Activated T-cell treated with anti-CD3 and anti-CD28 coated beads, Interleukin-2, amount 50 U/mL, for 72 hours (primary cell): ENCODE results near the gene UGT8. TPM values are rescaled to one million over a fixed set of nuclear protein-coding genes. Genes with fewer than 3 reads are reported as not detected.
"Not testable (repeated sequence)": the region's sequence is repeated elsewhere in the genome, so short reads cannot be mapped to it uniquely, and the experiment has no call there.

ENCODE experiments used
- ATAC-seq, 2 donors: fragments of 150-1000 bp; cut with Tn5 transposase; replicated peaks in 1 of 2; 2 replicates each; pipeline ENCODE4 v1.10.0; 2021; ENCODE audit warnings: moderate library complexity in 2 of 2, mild to moderate bottlenecking in 1 of 2
- DNase-seq, 2 donors: peaks; one replicate each; pipeline ENCODE4 v3.0.0; 2021 to 2022; ENCODE audit warnings: mixed read lengths in 1 of 2
- H3K27ac Mint-ChIP-seq: one replicate; pipeline ENCODE4 v1.8.0; 2022; ENCODE audit warnings: mild to moderate bottlenecking, moderate library complexity, mixed read lengths
- H3K27me3 Mint-ChIP-seq: one replicate; pipeline ENCODE4 v1.8.0; 2022; ENCODE audit warnings: low read depth, mixed read lengths
- H3K36me3 Mint-ChIP-seq, 2 donors: one replicate each; pipeline ENCODE4 v1.8.0; 2022; ENCODE audit warnings: mixed read lengths in 2 of 2, mild to moderate bottlenecking in 1 of 2; ENCODE audit not compliant: insufficient read depth in 2 of 2
- H3K4me1 Mint-ChIP-seq: one replicate; pipeline ENCODE4 v1.8.0; 2022; ENCODE audit warnings: low read depth, mixed read lengths
- H3K4me3 Mint-ChIP-seq, 2 donors: one replicate each; pipeline ENCODE4 v1.8.0; 2022; ENCODE audit warnings: mild to moderate bottlenecking in 2 of 2, mixed read lengths in 2 of 2, moderate library complexity in 2 of 2
- H3K9me3 Mint-ChIP-seq, 2 donors: one replicate each; pipeline ENCODE4 v1.8.0; 2022; ENCODE audit warnings: mixed read lengths in 2 of 2
- total RNA-seq, 2 donors: library from RNA; stranded (reverse); gene quantifications; one replicate each; pipeline ENCODE4 v1.2.3, GENCODE V29; 2022

The UGT8 gene
- total RNA-seq, 2 donors from 2014 or later, result 0.22 to 0.74 TPM

DNA sequence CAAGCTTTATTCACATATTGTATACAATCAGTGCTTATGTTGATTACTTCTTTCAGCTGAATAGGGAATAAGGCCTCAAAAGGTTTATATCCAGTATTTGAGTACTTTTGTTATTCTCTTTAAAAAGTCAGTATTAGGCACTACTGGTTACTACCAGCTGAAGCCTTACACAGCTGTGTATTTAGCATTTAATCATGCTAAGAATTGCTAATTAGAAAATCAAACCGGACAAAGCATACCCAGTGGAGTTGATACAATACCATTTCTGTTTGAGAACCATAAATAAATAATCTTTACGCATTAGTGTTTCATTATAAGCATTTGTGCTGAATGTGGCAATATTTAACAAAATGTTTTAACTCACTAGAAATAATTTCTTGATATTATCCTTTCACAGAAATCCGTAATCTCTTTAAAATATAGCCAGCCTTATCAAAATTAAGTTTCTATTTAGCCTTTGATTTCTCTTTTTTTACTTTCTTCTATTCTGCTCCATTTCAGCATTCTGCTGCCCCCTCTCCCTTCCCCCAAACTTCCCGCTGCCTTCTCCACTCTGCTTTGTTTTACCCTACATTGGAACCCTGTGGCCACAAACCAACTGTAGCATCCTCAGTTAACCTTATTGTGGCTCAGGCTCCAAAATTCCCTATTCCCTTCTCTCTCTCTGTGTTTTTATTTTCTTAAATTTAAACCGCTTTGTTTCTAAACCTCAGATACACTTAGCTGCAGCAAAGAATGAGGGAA, 37.8 kb downstream of the UGT8 start:
- Mint-ChIP-seq H3K4me1 (no peaks in the 10 kb centered on the region), H3K9me3 (no peaks in the 10 kb centered on the region), H3K27ac (no peak overlapping the region), H3K27me3 (no peaks in the 10 kb centered on the region), H3K4me3 (no peak overlapping the region), H3K36me3 (peaks cover 0 to 2% of the 10 kb centered on the region in 2 donors)
- ATAC-seq (no peak), DNase-seq (no peak)

DNA sequence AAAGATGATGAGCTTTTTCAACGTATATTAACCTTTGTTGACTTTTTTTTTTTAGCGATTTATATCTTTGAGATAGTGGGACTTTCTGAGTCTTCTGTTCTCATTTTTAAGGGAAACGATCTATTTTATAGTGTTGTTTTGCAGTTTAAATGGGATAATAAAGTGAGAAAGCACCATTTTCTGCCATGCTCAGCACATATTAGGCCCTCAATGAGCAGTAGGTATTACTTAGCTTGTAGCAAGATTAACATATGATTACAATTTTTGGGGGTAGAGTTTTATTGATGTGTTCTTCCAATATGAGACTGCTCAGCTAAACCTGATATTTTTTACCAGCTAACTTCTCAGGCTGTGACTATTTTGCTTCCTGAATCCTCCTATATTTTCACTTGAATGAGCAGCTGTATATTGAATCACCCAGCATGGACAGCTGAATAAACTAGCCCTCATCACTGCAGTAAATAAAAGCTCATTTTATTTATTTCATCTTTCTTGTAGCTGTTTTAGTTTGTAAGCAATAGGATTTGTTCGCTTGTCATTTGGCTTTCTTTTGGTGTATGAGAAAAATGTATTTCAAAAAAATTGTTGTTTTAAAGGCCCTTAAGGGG, 43.7 kb downstream of the UGT8 start:
- Mint-ChIP-seq H3K27ac (no peak overlapping the region), H3K4me1 (no peaks in the 10 kb centered on the region), H3K36me3 (no peaks in the 10 kb centered on the region), H3K27me3 (no peaks in the 10 kb centered on the region), H3K4me3 (no peak overlapping the region), H3K9me3 (no peaks in the 10 kb centered on the region)
- no peak for ATAC-seq
- DNase-seq, result no peak

DNA sequence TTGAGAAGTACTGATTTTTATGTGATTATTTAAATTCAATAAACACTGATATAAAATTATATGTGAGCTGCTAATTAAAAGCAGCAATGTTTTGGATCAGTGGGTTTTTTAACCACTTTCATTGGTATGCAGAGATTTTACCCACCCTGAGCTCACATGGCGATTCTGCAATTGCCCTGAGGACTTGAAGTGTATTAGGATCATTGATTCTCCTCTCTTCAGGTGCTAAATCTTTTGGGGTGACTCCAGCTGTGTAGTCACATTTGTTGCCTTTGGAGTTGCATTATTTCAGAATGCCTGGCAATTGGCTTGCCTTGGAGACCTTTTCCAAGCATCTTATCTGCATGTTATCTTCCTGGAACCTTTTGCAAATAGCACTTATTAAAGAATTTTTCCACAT, 51.3 kb downstream of the UGT8 start:
- Mint-ChIP-seq H3K27me3 (no peaks in the 10 kb centered on the region), H3K36me3 (no peaks in the 10 kb centered on the region), H3K9me3 (no peaks in the 10 kb centered on the region), H3K4me1 (no peaks in the 10 kb centered on the region), H3K27ac (no peak overlapping the region), H3K4me3 (no peak overlapping the region)
- DNase-seq (no peak), ATAC-seq (no peak)

DNA sequence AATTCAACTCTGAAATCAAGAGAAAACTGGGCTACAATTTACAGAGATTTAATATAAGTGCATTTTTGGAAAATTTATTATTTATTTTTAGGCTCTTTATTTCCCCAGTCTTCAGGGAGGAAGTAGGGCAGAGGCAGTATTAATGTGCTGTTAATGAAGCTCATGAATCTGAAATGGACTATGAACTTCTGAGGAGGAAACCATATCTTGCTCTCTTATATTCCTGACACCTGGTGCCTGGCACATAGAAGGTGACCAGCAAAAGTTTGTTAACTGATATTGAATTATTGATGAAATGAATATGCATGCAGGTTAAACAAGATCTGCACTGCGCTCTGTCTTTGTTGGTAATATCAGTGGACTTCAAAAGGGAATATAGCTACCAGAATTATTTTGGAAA, 55.1 kb downstream of the UGT8 start:
- H3K9me3 Mint-ChIP-seq, result no peaks in the 10 kb centered on the region
- no peak overlapping the region for H3K27ac Mint-ChIP-seq
- H3K4me1 Mint-ChIP-seq, result no peaks in the 10 kb centered on the region
- H3K4me3 Mint-ChIP-seq, result no peak overlapping the region
- ATAC-seq (no peak), DNase-seq (no peak)
- no peaks in the 10 kb centered on the region for H3K36me3 Mint-ChIP-seq
- H3K27me3 Mint-ChIP-seq, result peaks cover 10% of the 10 kb centered on the region

DNA sequence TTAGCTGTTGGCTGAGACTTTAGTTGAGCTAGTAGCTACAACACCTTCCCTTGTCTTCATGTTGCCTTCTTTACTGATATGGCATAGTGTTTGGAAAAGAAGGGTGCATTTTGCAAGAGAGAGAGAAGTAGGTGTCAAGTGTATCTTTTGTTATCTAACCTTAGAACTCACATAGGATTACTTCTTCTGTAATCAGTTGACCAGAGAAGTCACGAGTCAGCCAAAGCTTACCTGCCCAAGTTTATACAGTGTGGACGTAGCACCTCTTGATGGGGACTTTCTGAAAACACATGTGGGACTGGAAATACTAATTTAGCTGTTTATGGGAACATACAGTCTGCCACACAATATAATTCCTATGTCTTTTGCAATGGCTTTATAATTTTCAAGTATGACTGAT, 56.0 kb downstream of the UGT8 start:
- Mint-ChIP-seq H3K27ac (no peak overlapping the region), H3K9me3 (no peaks in the 10 kb centered on the region), H3K4me1 (peaks cover 4% of the 10 kb centered on the region), H3K4me3 (no peak overlapping the region), H3K36me3 (no peaks in the 10 kb centered on the region), H3K27me3 (peaks cover 15% of the 10 kb centered on the region)
- DNase-seq (no peak), ATAC-seq (no peak)

DNA sequence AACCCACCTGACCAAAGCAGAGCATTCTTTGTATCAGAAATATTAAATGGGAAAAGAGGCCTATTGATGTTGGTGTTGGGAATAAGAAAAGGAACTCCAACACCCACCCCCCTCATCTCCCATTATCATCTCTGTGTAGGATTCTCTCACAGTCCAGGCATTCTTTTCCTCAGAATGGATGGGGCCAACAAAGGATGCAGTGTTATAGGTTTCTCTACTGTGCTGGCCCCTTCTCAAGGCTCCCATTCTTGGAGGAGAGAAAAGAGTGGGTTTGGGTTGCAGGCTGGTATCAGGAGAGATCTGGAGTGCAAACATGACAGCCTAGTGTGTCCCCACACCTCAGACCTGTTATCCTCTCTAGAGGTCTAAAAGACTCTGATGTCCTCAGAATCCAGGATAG, 59.6 kb downstream of the UGT8 start:
- ATAC-seq (no peak), DNase-seq (no peak)
- peaks cover 24% of the 10 kb centered on the region for H3K27me3 Mint-ChIP-seq
- no peaks in the 10 kb centered on the region for H3K36me3 Mint-ChIP-seq
- no peaks in the 10 kb centered on the region for H3K9me3 Mint-ChIP-seq
- no peak overlapping the region for H3K4me3 Mint-ChIP-seq
- no peak overlapping the region for H3K27ac Mint-ChIP-seq
- H3K4me1 Mint-ChIP-seq, result peaks cover 6% of the 10 kb centered on the region

DNA sequence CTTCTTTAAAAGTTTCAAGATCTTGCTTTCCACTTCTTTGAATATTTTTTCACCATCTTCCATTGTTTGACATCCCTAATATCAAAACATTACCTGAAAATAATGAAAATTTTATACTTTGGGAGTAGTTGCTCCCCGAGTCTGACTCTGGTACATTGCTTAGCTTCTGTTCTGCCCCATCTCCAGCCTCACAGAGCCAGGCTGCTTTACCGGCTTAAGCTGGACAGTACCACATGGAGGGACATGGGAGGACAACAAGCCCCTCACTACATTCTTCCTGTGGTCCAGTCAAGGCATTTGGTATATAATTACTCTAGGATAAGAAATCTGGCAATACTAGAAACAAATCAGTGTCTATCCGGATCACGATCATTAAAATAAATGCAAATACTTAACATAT, 60.2 kb downstream of the UGT8 start:
- H3K27me3 Mint-ChIP-seq, result peaks cover 24% of the 10 kb centered on the region
- DNase-seq (no peak), ATAC-seq (no peak)
- H3K27ac Mint-ChIP-seq, result no peak overlapping the region
- H3K4me3 Mint-ChIP-seq, result no peak overlapping the region
- H3K9me3 Mint-ChIP-seq, result no peaks in the 10 kb centered on the region
- no peaks in the 10 kb centered on the region for H3K36me3 Mint-ChIP-seq
- peaks cover 6% of the 10 kb centered on the region for H3K4me1 Mint-ChIP-seq

DNA sequence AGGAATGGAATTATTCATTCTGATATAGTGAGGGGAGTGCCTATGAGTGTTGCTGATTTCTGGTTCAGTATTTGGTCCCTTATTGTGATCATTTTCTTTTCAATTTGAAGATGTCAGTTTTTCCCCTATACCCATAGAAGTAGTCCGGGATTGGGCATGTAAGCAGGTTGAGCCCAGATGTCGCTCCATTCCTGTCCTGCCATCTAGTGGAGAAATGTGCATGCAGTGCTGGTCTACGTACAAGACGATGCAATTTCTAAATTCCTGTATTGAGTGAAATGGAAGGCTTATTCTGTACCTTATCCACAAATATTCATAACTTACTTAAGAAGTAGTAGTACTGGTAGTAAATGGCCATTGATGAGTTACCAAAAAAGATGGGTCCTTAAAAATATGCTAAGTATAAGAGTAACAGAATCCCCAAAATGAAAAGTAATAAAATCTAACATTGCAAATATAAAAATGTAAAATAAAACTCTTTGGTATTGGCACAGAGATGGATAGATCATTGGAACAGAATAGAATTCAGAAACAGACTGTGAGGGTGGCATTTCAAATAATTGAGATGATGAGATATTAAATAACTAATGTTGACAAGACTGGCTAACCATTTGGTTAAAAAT, 60.9 kb downstream of the UGT8 start:
- peak in 1 of 2 donors; percentile 66 for ATAC-seq
- peak; percentile 24 to 27 for DNase-seq
- Mint-ChIP-seq H3K4me3 (no peak overlapping the region), H3K9me3 (no peaks in the 10 kb centered on the region), H3K4me1 (peaks cover 6% of the 10 kb centered on the region), H3K27me3 (peaks cover 24% of the 10 kb centered on the region), H3K36me3 (no peaks in the 10 kb centered on the region), H3K27ac (no peak overlapping the region)

DNA sequence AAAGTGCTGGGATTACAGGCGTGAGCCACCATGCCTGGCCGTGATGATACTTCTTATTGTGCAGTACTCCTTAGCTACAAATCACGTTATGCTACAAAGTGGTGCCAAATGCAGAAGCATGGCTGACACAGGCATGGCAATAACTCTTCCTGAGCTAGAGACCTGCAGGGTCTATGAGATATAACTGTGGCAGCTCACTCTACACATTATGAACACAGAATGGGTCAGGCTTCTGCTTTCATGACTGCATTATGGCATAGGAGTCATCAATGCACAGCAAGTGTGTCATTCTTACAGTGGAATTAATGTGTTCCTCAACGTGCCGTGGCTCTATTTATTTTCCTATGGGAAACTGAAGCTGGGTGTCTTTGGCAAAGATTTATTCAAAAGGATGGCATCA, 64.5 kb downstream of the UGT8 start:
- Mint-ChIP-seq H3K4me1 (peaks cover 6% of the 10 kb centered on the region), H3K9me3 (no peaks in the 10 kb centered on the region), H3K36me3 (no peaks in the 10 kb centered on the region), H3K4me3 (no peak overlapping the region), H3K27ac (no peak overlapping the region), H3K27me3 (peaks cover 26% of the 10 kb centered on the region)
- DNase-seq, result no peak
- no peak for ATAC-seq

DNA sequence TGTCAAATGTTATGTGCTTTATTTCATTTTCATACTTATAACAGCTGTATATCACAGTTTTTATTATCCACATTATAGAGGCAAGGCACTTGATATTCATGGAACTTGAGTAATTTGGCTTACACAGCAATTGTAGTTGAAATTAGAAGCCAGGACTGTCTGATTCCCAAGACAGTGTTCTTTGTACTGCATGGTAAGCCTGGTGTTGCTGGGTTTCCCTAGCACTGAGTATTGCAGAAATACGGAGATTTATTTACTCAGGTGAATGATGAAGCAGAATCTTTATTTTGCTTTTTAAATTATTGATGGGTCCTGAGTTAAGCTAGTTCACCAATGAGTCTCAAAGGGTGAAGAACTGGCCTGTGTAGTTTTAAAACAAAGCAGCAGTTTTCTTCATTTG, 70.0 kb downstream of the UGT8 start:
- H3K36me3 Mint-ChIP-seq, result no peaks in the 10 kb centered on the region
- no peak overlapping the region for H3K27ac Mint-ChIP-seq
- H3K4me1 Mint-ChIP-seq, result no peaks in the 10 kb centered on the region
- H3K9me3 Mint-ChIP-seq, result no peaks in the 10 kb centered on the region
- no peak for DNase-seq
- peaks cover 18% of the 10 kb centered on the region for H3K27me3 Mint-ChIP-seq
- no peak for ATAC-seq
- no peak overlapping the region for H3K4me3 Mint-ChIP-seq

DNA sequence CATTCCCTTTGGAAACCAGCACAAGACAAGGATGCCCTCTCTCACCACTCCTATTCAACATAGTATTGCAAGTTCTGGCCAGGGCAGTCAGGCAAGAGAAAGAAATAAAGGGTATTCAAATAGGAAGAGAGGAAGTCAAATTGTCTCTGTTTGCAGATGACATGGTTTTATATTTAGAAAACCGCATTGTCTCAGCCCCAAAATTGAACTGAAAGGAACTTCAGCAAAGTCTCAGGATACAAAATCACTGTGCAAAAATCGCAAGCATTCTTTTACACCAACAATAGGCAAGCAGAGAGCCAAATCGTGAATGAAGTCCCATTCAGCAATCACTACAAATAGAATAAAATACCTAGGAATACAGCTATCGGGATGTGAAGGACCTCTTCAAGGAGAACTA, 72.1 kb downstream of the UGT8 start:
- DNase-seq, H3K36me3 Mint-ChIP-seq, ATAC-seq, H3K4me3 Mint-ChIP-seq, H3K27ac Mint-ChIP-seq, H3K9me3 Mint-ChIP-seq, H3K4me1 Mint-ChIP-seq: not testable (repeated sequence)
- peaks cover 11% of the 10 kb centered on the region for H3K27me3 Mint-ChIP-seq

DNA sequence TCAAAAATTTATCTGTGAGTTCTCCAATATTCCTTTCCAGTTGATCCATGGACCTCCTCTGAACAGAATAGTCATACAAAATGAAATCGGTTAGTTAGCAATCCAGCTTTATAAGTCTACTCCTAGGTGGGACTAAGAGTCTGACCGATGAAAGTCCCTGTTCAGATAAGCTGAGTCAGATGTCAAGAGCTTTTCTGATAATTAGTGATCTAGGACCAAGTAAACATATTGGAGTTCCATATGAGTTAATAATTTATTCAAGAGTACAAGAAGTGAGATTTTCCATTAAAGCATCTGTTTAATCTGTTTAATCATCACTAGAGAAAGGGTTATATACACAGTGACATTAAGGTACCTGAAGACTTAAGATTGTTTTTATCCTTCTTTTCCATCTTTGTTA, 74.7 kb downstream of the UGT8 start:
- no peaks in the 10 kb centered on the region for H3K4me1 Mint-ChIP-seq
- peaks cover 7% of the 10 kb centered on the region for H3K27me3 Mint-ChIP-seq
- no peak for ATAC-seq
- no peak overlapping the region for H3K4me3 Mint-ChIP-seq
- no peak for DNase-seq
- no peak overlapping the region for H3K27ac Mint-ChIP-seq
- H3K36me3 Mint-ChIP-seq, result no peaks in the 10 kb centered on the region
- H3K9me3 Mint-ChIP-seq, result no peaks in the 10 kb centered on the region

DNA sequence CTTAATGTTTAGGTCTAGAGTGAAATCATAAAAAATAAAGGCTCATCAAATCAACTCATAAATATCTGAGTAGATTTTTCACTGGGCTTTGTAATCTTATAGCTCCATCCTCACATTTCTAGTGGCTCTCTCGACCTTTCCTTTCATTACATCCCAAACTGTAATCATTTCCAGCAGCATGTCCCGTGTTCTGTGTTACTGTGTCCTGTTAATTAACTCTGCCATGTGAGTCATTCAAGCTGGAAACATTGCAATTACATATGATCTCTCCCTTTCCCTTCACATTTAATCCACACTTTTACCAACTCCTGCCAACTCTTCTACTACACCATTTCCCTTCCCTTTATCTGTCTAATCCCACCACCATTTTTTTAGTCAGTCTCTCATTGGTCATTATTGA, 75.5 kb downstream of the UGT8 start:
- no peak overlapping the region for H3K27ac Mint-ChIP-seq
- H3K4me3 Mint-ChIP-seq, result no peak overlapping the region
- no peak for DNase-seq
- no peaks in the 10 kb centered on the region for H3K36me3 Mint-ChIP-seq
- H3K9me3 Mint-ChIP-seq, result no peaks in the 10 kb centered on the region
- no peaks in the 10 kb centered on the region for H3K4me1 Mint-ChIP-seq
- H3K27me3 Mint-ChIP-seq, result peaks cover 7% of the 10 kb centered on the region
- no peak for ATAC-seq
